NAMALWA (cell line): ENCODE data around the gene ZPLD1.

Source experiments
- DNase-seq: peaks from one replicate; pipeline ENCODE4 v3.0.0-alpha.2; 2015; ENCODE audit warnings: low spot score

The ZPLD1 gene

DNA sequence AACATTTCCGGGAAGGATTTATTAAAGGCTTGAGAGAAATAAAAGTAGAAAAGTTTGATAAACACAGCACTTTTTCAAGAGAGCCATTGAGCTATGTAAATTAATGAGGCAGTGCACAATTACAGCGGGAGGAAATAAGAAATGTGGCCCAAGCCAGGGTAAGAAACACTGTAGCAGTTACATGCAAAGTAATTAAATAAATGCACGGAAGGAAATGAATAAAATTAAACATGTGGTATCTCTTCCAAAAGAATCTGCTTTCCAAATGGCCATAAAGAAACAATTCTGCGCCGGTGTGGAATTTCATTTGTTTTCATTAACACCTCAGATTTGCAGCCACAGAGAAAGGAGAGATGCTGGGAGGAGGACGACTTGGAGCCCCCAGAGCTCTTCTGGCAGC is 35.3 kb downstream of the ZPLD1 start:
- no peak for DNase-seq

DNA sequence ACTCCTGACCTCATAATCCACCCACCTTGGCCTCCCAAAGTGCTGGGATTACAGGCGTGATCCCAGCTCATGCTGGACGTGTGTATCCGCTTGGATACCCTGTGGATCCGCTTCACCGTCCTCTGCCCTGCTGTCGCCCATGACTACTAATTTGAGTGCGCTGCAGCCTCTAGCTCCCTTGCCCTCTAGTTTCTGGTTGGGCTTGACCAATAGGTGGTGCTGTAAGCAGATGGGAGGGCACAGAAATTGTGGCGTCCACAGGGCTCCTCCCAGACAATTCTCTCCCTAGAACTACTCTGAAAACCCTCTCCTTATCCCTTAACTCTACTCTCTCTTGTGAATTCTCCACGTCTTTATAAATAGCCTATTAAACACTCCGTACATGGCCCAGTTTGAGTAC is 36.2 kb downstream of the ZPLD1 start:
- peak; percentile 31 for DNase-seq

DNA sequence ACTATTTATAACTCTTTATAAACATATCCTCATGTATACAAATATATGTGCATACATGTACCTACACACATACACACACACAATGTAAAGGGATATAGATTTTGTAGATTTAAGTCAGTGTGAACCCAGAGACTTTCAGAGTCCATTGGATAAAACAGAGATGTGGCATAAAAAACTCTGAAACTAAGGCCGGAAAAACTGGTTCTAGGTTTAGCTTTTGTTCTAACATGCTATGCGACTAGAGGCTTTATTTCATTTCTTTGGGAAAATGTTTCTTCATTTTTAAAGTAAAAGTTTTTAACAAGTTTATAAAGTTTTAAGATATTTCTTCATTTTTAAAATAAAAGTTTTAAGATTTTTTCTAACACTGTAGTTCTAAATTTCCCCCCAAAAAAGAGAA is 36.7 kb downstream of the ZPLD1 start:
- no peak for DNase-seq

DNA sequence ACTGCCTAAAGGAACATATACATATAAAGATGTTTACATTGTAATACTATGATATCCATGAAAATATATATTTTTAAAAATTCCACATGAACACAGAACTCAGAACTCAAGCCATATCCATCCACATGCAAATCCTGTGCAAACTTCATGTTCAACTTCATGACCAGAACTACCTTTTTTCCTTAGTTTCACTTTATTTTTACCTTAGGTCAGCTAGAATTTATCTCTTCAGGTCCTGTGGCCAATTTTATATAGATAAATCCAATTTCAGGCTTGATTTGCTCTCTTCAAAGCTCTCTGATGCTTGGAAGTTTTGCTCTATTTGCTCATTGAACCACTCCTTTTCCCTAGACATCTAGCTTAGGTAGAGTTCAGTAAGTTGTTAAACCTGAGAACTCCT is 38.8 kb downstream of the ZPLD1 start:
- no peak for DNase-seq

DNA sequence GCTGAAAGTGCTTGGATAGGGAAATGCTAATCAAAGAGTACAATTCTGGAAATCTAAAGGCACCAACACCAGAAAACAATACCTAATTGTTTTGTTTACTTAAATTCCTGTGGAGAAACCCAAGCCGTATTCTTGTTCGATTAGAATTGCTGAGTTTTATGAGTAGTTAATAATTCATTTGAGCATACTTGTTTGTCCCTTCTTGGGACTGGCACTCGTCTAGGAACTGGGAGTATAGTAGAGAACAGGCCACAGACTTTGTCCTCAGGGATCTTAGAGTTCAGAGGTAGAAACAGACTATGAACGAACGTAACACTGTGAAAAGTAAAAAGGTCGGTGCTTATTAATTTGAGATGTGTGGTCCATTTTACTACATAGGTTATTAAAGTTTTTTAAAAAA is 39.4 kb downstream of the ZPLD1 start:
- no peak for DNase-seq

DNA sequence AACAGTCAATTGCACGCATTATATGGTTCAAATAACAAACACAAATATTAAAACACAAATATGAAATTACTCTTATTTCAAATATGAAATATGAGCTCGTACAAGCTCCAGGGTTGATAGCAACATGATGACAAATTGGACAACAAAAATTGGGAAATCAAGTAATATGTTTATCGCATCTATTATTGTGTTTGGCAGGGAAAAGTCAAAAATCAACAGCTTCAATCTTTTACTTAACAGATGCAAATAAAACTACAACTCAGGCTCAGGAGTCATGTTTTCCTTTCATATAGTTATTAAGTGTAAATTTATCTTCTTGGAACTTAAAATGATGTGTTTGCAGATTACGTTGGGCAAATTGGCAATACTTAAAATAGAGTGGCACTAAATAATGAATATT is 41.4 kb downstream of the ZPLD1 start:
- DNase-seq, result no peak

DNA sequence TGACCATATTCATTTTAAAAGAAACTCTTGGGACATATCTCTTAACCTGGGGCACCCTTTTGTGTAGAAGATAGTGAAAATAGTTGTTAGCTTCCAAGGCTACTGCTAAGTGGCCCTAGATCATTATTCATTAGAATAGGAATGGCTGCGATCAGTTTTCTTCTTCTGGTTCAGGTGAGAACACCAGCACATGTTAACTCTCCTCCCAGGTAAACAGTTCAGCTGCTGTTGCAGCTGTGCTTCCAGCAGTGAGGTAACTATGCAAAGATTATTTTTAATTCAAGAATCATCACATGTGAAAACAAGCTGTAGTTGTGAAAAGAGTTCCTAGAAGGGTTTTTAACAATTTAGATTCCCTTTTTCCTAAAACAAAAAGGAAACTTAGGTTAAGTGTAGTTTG is 43.3 kb downstream of the ZPLD1 start:
- DNase-seq, result no peak

DNA sequence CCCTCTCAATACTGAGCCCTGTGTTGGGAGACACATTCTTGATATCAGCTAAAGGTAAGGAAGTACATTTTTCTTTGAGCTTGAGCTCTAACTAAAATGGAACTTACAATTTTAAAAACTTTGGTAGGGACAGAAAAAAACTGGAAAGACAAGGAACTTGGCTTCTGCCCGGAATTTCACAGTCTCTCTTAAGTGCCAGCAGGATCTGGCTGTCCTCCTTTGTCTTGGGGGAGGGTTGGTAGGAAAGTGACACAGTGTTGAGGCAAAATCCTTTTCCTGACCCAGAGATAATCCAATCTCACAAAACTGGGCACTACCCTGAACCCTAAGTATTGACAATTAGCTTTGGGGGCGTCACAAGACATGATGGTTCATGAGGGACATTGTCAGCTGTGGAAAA is 45.3 kb downstream of the ZPLD1 start:
- DNase-seq, result no peak

DNA sequence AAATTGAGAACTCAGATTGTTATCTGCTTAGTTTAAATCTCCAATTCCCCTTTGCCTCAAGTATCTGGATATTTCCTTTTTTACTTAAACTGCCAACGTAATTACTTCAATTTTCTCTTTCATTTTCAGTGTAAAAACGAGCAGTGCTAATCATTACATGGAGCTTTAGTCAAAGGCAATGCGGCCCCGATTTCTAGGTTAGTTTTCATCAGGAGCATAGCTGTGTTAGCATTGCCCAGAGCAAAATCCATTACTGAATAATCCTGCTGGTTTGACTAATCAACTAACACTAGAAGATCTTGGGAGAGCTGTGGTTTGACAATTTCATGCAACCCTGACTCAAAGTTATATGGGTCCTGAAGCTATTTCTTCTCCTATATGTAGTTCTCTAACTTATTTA is 46.2 kb downstream of the ZPLD1 start:
- DNase-seq, result no peak

DNA sequence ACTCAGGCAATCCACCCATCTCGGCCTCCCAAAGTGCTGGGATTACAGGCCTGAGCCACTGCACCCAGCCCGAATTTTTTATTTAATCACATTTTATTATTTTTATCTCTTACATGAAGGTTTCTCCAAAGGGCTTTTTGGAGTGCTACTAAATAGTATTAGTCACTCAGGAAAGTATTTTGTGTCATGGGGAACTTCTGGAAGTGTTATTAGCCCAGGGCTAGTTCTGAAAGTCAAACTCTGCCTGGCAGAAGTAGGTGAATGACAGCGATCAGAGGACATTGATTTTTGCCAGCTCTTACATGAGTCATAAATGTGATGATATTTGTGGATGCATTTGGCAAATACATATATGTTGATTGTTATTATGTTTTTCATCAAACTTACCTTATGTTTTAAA is 48.7 kb downstream of the ZPLD1 start:
- no peak for DNase-seq

DNA sequence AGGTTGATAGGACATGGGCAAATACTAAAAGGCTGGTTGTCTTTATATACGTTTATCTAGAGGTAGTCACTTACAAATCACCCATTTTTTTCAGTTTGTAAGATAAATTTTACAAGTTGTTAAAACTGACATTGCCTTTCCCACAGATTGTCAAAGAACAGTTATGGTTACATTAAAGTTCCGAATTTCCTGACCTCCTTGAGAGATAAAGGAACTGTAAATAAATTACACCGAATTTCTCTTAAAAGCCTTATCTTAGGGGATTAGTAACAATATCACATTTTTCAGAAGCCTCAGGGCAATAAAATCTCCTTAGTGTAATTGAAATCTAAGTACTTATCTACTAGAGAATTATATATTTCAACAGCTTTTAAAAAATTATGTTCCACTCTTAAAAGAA is 49.5 kb downstream of the ZPLD1 start:
- no peak for DNase-seq

DNA sequence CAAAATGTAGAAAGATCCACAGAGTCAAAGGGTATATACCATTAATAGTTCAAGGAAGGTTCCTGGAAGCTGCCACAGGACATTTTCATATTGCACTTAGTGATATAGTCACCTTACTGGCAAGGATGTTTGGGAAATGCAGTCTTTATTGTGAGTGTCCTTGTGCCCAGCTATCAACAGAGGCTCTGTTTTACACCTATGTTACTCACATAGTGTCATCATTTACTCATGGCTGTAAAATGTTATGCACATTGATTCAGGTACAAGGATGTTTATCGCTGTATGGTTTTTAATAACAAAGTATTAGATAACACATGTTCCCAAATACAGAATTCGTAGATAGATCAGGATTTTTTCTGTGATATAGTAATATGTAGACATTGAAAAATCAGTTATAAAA is 50.9 kb downstream of the ZPLD1 start:
- DNase-seq, result no peak

DNA sequence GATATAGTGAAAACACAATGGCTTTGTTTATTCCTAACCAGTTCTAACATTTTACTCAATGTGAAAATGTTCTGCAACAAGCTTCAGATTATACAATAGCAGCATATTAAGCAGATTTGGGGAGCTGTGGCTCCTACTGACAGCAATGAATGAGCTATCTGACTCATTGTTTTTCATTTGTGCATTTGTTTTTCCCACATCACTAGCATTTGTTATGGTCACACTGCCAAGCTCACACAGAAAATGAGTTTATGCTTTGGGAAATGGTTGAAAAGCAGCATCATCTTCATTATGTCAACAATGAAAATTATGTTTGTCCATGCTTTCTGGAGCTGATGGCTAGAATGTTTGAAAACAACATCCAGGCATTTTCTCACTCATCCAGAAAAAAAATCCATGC is 53.5 kb downstream of the ZPLD1 start:
- DNase-seq, result no peak

DNA sequence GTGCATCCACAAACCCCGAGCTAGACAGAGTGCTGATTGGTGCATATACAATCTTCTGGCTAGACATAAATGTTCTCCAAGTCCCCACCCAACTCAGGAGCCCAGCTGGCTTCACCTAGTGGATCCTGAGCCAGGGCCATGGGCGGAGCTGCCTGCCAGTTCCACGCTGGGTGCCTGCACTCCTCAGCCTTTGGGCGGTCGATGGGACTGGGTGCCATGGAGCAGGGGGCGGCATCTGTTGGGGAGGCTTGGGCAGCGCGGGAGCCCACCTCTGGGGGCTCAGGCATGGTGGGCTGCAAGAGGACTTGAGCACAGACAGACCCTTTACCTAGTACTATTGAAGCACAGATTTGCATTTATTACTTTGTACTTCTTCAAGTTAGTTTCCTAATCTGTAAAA is 57.5 kb downstream of the ZPLD1 start:
- no peak for DNase-seq

DNA sequence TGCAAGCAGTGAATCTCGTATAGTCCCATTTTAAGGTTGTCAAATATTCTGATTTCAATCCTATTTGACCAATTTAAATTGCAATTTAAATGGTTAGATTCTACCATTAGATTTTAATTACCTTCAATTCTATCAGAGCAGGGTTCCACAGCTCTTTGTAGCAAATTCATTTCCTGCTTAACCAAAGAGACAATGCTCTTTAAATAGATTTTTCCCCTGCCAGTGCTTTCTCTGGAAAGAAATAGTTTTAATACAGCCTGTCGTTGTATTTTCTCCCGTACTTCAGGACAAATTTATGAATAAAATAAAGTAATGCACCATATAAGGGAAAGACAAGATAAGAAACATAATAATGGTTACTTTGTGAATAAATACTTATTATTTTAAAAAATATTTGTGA is 62.8 kb downstream of the ZPLD1 start:
- no peak for DNase-seq

DNA sequence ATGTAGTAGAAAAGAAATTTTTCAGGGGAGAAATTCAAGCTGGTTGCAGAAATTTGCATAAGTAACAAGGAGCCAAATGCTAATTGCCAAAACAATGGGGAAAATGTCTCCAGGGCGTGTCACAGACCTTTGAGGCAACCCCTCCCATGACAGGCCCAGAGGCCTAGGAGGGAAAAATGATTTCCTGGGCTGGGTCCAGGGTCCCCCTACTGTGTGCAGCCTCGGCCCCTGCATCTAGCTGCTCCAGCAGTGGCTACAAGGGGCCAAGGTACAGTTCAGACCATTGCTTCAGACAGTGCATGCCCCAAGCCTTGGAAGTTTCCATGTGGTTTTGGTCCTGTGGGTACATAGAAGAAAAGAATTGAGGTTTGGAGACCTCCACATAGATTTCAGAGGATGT is 70.7 kb downstream of the ZPLD1 start:
- DNase-seq, result no peak

DNA sequence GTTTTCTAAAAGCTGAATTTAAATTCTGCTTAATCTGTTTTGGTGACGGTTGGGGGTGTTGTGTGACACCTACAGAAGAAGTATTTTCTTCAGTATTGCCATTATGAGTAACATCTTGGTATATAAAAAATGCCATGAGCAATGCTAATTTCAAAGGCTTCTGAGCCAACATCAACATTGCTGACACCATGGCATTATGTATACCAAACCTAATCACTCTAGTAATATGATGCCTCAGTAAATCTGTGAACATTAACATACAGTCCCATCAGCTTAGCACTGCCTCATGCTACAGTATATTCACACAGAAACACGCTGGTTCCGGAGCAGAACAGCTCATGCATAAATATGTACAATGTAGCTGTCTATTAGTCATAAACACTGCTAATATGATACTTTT is 75.8 kb downstream of the ZPLD1 start:
- no peak for DNase-seq

DNA sequence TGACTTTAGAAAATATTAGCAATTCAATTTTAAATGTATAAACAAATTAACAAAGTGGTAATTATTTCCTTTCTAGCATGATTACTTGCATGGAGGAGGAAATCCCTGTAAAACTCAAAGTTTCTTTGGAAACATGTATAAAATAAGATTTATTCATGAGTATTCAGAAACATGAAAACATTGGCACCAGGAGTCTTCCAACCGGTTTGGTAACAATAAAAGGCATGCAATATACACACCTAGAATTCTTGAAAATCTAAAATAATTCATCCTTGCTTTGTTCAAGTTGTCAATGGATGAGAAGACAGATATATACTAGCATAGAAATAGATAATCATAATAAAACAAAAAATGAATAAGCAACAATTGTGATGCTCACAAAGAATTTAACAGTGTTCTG is 76.4 kb downstream of the ZPLD1 start:
- DNase-seq, result no peak

DNA sequence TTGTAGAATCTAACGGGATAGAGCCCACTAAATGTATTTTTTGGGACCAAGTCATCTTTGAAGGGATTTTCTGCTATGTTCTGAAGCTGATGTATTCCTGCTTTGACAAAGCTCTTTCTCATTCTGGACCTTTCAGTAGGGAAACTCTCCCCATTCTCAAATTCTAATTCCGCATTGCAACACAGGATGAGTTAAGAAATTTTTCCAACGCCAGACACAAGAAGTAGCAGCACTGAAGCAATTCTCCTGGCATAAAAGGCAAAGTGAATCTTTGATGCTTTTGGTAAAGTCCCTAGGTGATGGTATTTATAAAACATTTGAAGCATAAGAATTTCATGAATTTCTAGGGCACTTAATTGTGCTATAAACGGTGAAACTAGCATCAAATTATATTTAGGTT is 76.8 kb downstream of the ZPLD1 start:
- DNase-seq, result no peak

DNA sequence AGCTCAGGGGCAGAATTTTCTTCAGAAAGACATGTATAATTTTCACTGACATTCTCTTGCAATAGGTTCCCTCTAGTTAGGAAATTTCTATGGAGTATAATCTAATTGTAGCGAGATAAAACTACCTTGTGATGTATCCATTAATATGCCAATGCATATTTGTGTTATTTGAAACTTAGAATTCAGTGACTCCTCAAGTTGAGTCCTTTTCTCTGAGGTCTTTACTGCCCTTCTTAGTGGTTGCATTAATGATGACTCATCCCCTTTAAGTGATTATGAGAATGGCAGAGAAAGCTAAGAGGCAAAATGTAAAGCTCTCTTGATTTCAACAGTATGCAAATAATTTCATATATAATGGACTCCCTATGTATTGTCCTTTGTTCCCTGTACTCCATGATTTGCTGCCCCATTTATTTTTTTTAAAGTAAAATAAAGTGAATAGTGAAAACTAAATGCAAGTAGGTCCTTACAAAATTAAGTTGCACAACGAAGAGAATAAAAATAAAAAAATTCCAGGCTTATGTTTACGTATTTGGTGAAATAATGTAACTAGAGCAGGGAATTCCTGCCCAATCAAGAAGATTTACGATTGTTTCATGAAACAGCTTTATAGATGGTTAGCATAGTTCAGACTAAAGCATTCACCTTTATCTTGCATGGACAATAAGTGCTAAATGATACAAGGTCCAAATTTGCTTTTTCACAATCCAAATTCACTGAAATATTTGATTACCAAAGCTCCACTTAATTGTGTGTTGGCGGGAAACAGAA is 78.1 kb downstream of the ZPLD1 start:
- DNase-seq, result no peak

DNA sequence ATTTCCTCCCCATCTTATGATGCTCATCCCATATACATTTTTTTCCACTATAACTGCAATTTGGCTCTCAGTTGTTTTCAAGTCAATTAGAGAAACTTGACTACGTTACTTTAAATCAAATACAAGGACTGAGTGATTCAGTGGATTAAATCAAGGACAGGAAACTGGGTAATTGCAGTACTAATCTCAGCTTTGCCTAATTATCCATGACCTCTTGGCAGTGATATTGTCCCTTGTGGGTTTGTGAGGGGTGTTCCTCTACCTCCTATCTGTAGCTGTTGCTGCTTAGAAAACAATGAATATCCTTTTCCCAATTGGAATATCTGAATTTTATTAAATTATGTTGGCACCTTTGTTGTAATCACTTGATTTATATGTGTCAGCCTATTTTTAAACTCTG is 79.4 kb downstream of the ZPLD1 start:
- no peak for DNase-seq

DNA sequence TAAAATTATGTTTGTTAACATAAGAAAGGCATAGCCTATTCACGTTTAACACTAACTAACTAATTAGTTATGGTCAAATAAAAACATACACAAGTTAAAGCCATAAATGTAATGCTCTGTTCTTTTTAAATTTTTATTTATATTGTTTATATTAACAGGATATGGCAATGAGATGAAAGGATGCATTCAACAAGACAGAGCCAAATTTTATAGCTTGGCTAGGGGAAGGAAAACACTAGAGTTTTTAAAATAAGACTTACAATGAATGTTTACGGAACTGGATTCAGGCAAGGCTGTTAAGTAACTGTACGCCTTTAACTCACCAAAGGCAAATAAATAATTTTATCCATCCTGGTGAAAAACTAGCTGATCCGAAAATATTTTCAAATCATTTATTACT is 86.4 kb downstream of the ZPLD1 start:
- DNase-seq, result no peak

DNA sequence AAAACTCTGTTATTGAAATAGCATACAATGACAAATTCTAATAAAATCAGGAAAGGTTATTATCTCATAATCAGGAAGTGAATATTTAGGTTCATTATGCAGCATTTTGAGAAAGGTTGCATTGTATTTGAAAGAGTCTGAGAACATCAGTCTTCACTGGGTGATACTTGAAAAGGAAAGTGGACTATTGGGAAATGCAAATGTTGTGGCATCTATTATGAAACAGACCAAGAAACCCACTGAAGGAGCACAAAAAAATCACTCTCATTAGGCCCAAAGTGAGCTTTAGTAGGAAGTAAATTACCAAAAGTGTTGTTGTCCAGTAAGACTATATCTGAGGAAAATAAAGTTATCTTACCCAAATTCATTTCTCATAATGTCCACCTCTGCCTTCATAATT is 90.8 kb downstream of the ZPLD1 start:
- no peak for DNase-seq

DNA sequence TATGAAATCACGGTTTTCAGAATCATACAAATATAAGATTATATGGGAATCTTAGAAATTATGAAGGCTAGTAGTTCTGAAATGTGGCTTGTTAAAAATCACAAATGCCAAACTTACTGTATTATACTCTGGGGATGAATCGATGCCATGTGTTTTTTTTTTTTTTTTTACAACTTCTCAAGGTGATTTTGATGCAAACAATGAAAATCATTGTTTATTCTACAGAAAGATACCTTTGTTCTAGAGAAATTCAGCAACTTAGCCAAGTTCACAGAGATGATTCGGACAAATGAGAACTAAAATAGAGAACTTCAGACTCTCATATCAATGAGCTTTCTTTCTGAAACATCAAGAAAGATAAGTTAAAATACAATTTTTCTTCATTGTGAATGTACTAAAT is 92.0 kb downstream of the ZPLD1 start:
- DNase-seq, result no peak

DNA sequence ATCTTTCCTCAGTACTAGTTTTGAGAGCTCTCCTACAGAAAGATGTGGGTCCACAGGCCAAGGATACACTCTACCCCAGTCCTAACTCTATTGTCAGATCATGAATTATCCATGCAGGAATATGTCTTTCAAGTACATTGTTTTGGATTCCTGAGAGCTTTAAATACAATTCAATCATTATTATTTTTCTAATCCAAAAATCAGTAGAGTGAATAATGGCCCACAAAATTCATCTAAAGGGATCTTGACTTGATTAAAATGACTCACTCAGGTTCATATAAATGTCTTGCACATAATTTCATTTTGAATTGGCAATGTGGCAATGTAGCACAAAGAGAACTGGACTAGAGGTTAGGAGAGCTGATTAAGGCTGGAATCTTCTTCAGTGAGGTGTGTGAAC is 93.9 kb downstream of the ZPLD1 start:
- DNase-seq, result no peak
